Cardiac muscle cell (in vitro differentiated cells and primary cell): ENCODE results near the gene CUX1. TPM values are rescaled to one million over a fixed set of nuclear protein-coding genes. Genes with fewer than 3 reads are reported as not detected.

Experiments
- DNase-seq, 2 donors: peaks; one replicate each; pipeline versions ENCODE4 v3.0.0 to v3.0.0-alpha.2; 2010 to 2017; ENCODE audit warnings: low read depth in 1 of 2, low spot score in 1 of 2
- H3K27ac ChIP-seq: fragments of 200-600 bp; sonication (generic); 2 replicates; pipeline ENCODE4 v1.5.1; 2016
- H3K27me3 ChIP-seq: fragments of 200-600 bp; sonication (generic); 2 replicates; pipeline ENCODE4 v1.6.0; 2016; ENCODE audit warnings: control low read depth
- H3K36me3 ChIP-seq: fragments of 200-600 bp; sonication (generic); 2 replicates; pipeline ENCODE4 v1.5.1; 2016; ENCODE audit warnings: control low read depth
- H3K4me1 ChIP-seq: fragments of 200-600 bp; sonication (generic); 2 replicates; pipeline ENCODE4 v1.8.1; 2017; ENCODE audit warnings: low read depth, mild to moderate bottlenecking, mixed run types
- H3K4me3 ChIP-seq: fragments of 200-600 bp; sonication (generic); 2 replicates; pipeline ENCODE4 v1.5.1; 2016; ENCODE audit warnings: mild to moderate bottlenecking
- H3K9me3 ChIP-seq: fragments of 200-600 bp; sonication (generic); 2 replicates; pipeline ENCODE4 v1.5.1; 2017; ENCODE audit warnings: low read depth, mild to moderate bottlenecking, control low read depth
- polyA plus RNA-seq: library from polyadenylated mRNA; unstranded; fragments of >200 nt; fragmentation: Nextera tagmentation; extraction: Ambion mirVana; gene quantifications from 2 replicates; pipeline ENCODE4 v1.2.1, GENCODE V29; 2016
- total RNA-seq: library from RNA; depleted of rRNA; stranded (reverse); fragments of >200 nt; gene quantifications from 2 replicates; pipeline ENCODE4 v1.2.3, GENCODE V29; 2016
- TF ChIP-seq, protein P1 (sequence below): IDR thresholded peaks from 2 replicates; pipeline ENCODE4 v1.5.1; 2012; ENCODE audit warnings: low read depth, mild to moderate bottlenecking, low read length

The CUX1 gene
- total and polyA plus RNA-seq, 2 experiments from 2014 or later: 67.7 to 85.3 TPM

- TF ChIP-seq, protein P1, sequence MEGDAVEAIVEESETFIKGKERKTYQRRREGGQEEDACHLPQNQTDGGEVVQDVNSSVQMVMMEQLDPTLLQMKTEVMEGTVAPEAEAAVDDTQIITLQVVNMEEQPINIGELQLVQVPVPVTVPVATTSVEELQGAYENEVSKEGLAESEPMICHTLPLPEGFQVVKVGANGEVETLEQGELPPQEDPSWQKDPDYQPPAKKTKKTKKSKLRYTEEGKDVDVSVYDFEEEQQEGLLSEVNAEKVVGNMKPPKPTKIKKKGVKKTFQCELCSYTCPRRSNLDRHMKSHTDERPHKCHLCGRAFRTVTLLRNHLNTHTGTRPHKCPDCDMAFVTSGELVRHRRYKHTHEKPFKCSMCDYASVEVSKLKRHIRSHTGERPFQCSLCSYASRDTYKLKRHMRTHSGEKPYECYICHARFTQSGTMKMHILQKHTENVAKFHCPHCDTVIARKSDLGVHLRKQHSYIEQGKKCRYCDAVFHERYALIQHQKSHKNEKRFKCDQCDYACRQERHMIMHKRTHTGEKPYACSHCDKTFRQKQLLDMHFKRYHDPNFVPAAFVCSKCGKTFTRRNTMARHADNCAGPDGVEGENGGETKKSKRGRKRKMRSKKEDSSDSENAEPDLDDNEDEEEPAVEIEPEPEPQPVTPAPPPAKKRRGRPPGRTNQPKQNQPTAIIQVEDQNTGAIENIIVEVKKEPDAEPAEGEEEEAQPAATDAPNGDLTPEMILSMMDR: no peak
- Histone ChIP-seq H3K9me3 (no peaks in the 10 kb centered on the region), H3K36me3 (peaks cover 2% of the 10 kb centered on the region), H3K27me3 (no peaks in the 10 kb centered on the region), H3K27ac (no peak overlapping the region), H3K4me3 (no peak overlapping the region), H3K4me1 (no peaks in the 10 kb centered on the region)
- DNase-seq: no peak
Measured at GRCh38 chr7:102069931-102070629, 252.7 kb downstream of the CUX1 start.

GRCh38 chr7:102072003-102072402 lies 254.6 kb downstream of the CUX1 start:
- H3K4me1 ChIP-seq: no peaks in the 10 kb centered on the region
- H3K9me3 ChIP-seq: no peaks in the 10 kb centered on the region
- no peak overlapping the region for H3K27ac ChIP-seq
- no peaks in the 10 kb centered on the region for H3K27me3 ChIP-seq
- DNase-seq: no peak
- no peak overlapping the region for H3K4me3 ChIP-seq
- H3K36me3 ChIP-seq: peaks cover 2% of the 10 kb centered on the region
- TF ChIP-seq, protein P1: no peak

- TF ChIP-seq, protein P1: no peak
- DNase-seq: peak in 1 of 2 donors; percentile 12
- Histone ChIP-seq H3K27ac (no peak overlapping the region), H3K27me3 (no peaks in the 10 kb centered on the region), H3K4me3 (no peak overlapping the region), H3K4me1 (no peaks in the 10 kb centered on the region), H3K36me3 (peaks cover 2% of the 10 kb centered on the region), H3K9me3 (no peaks in the 10 kb centered on the region)
Measured at GRCh38 chr7:102072636-102073209, 255.3 kb downstream of the CUX1 start.

DNA sequence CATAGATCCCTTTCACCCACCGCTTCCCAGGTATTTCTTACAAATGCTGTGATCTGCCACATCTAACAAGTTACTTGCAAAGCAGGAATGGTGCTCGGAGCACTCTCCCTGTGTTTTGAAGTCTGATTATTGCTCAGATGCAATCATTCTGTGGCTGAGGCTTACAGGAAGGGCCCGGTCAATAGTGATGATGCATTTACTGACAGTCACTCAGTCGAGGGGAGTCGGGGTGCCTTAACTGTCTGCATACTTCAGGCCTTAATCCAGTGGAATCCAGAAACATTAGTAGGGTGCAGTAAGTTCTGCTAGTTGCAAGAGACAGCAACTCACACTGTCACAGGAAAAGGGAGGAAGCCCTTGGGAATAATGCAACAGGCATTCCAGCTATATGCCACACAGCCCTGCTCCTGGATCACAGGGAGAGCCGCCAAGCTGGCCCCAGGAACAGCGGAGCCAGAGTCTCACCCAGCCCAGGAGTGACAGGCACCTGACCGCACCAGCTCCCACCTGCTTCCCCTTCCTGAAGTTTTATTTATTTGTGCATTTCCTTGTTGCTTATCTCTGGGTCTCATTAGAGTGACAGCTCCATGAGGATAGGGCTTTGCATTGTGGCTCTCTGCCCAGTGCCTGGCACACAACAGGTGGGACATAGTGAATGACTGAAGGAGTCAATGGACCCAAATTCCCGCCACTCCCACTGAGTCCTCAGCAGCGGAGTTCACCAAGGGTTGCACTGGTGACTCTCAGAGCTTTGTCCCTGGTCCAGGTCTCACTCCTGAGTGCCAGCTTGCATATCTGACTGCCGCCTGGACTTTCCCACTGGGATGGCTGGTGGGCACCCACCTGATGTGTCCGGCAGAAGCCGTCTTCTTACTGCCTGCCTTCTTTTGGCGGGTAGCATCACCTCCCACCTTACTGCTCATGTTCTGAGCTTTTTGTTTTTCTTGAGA lies 256.8 kb downstream of the CUX1 start:
- TF ChIP-seq, protein P1: no peak
- Histone ChIP-seq H3K9me3 (no peaks in the 10 kb centered on the region), H3K4me1 (no peaks in the 10 kb centered on the region), H3K36me3 (peaks cover 2% of the 10 kb centered on the region), H3K27me3 (no peaks in the 10 kb centered on the region), H3K4me3 (no peak overlapping the region), H3K27ac (no peak overlapping the region)
- DNase-seq: no peak

DNA sequence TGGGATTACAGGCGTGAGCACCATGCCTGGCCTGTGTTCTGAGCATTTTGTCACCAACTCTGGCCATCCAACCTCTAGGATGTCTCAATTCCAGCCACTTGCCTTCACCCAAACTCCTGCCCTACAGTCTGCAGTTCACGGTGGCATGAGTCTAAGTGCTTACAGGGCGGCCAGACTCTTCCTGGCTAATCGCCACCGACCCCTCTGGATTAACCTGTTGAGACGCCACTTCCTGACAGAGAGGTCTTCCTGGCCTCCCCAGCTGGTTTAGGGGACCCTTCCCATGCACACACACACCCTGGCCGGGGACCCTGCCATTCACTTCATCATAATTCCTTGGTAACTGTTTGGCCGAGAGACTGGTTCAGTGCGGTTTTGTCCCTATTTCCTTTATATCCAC lies 257.7 kb downstream of the CUX1 start:
- H3K27me3 ChIP-seq: no peaks in the 10 kb centered on the region
- H3K4me1 ChIP-seq: no peaks in the 10 kb centered on the region
- H3K4me3 ChIP-seq: no peak overlapping the region
- H3K27ac ChIP-seq: no peak overlapping the region
- no peak for DNase-seq
- peaks cover 2% of the 10 kb centered on the region for H3K36me3 ChIP-seq
- no peaks in the 10 kb centered on the region for H3K9me3 ChIP-seq
- TF ChIP-seq, protein P1: no peak
